ENCODE results near the gene NINJ2.
"Not testable (repeated sequence)": the region's sequence is repeated elsewhere in the genome, so short reads cannot be mapped to it uniquely, and the experiment has no call there.

NINJ2 gene

GRCh38 chr12:581321-581720, 81.9 kb downstream of the NINJ2 start:
- H3K4me3 ChIP-seq (ENCODE audit: low read depth, low read length) = no peak overlapping the region
- no peak for TF ChIP-seq CTCF (IDR thresholded peaks at IDR 0.05; ENCODE audit: low read depth, low read length)

GRCh38 chr12:580813-581212, 82.4 kb downstream of the NINJ2 start:
- no peak overlapping the region for H3K4me3 ChIP-seq (ENCODE audit: low read depth, low read length)
- no peak for TF ChIP-seq CTCF (IDR thresholded peaks at IDR 0.05; ENCODE audit: low read depth, low read length)

GRCh38 chr12:579420-580110, 83.7 kb downstream of the NINJ2 start:
- H3K4me3 ChIP-seq (ENCODE audit: low read depth, low read length) = no peak overlapping the region
- TF ChIP-seq CTCF (IDR thresholded peaks at IDR 0.05; ENCODE audit: low read depth, low read length) = no peak

GRCh38 chr12:578748-579419, 84.4 kb downstream of the NINJ2 start:
- H3K4me3 ChIP-seq (ENCODE audit: low read depth, low read length) = no peak overlapping the region
- TF ChIP-seq CTCF (IDR thresholded peaks at IDR 0.05; ENCODE audit: low read depth, low read length) = no peak

GRCh38 chr12:577994-578747, 85.1 kb downstream of the NINJ2 start:
- H3K4me3 ChIP-seq (ENCODE audit: low read depth, low read length) = not testable (repeated sequence)

- no peak for TF ChIP-seq CTCF (IDR thresholded peaks at IDR 0.05; ENCODE audit: low read depth, low read length)
- H3K4me3 ChIP-seq (ENCODE audit: low read depth, low read length) = no peak overlapping the region
These were observed 86.6 kb downstream of the NINJ2 start for GRCh38 chr12:576615-577110.

GRCh38 chr12:575948-576614, 87.2 kb downstream of the NINJ2 start:
- H3K4me3 ChIP-seq (ENCODE audit: low read depth, low read length) = no peak overlapping the region

More at GRCh38 chr12:575948-576614, 87.2 kb downstream of the NINJ2 start:
- peak; percentile 94 for TF ChIP-seq CTCF (IDR thresholded peaks at IDR 0.05; ENCODE audit: low read depth, low read length)
